Common myeloid progenitor, CD34-positive (primary cell): ENCODE data around the gene AMELX.

Experiments used
- CTCF ChIA-PET: fragments of 350-600 bp; sonication (Branson Sonifier 250); formaldehyde crosslinking; loops from one replicate; lab custom pipeline; 2021; ENCODE audit warnings: antibody characterized with exemption; lab: Charles Lee
- POLR2A ChIA-PET: fragments of 350-600 bp; sonication (Branson Sonifier 250); formaldehyde crosslinking; loops from one replicate; lab custom pipeline; 2021; ENCODE audit warnings: antibody characterized with exemption; lab: Charles Lee
- DNase-seq, 3 donors: peaks; one replicate each; pipeline versions ENCODE4 v3.0.0 to v3.0.0-alpha.2; 2013
- H3K27ac ChIP-seq, 2 experiments: 1 replicate in 1 of 2; 2 replicates in 1 of 2; pipeline ENCODE4 v1.7.0; 2013; ENCODE audit warnings: inconsistent platforms in 2 of 2, low read length in 2 of 2, mild to moderate bottlenecking in 2 of 2, low read depth in 1 of 2, moderate library complexity in 1 of 2; ENCODE audit not compliant: severe bottlenecking in 2 of 2, insufficient read depth in 1 of 2, poor library complexity in 1 of 2
- H3K27me3 ChIP-seq, 5 experiments: replicated peaks in 2 of 5; 1 replicate in 3 of 5; 2 replicates in 2 of 5; pipeline versions ENCODE4 v1.6.1 to v1.7.0; 2013; ENCODE audit warnings: low read length in 4 of 5, mild to moderate bottlenecking in 2 of 5, moderate library complexity in 2 of 5, inconsistent platforms in 1 of 5; ENCODE audit not compliant: insufficient read depth in 5 of 5, control insufficient read depth in 4 of 5
- H3K36me3 ChIP-seq, 4 experiments: 1 replicate in 2 of 4; 2 replicates in 2 of 4; pipeline versions ENCODE4 v1.6.1 to v1.7.0; 2013; ENCODE audit warnings: low read length in 3 of 4, control low read depth in 1 of 4, mild to moderate bottlenecking in 1 of 4; ENCODE audit not compliant: control insufficient read depth in 4 of 4, insufficient read depth in 4 of 4
- H3K4me1 ChIP-seq, 4 experiments: 1 replicate in 3 of 4; 2 replicates in 1 of 4; pipeline versions ENCODE4 v1.6.1 to v1.7.1; 2013; ENCODE audit warnings: low read length in 3 of 4, mild to moderate bottlenecking in 3 of 4, control low read depth in 1 of 4, inconsistent platforms in 1 of 4, moderate library complexity in 1 of 4; ENCODE audit not compliant: control insufficient read depth in 4 of 4, insufficient read depth in 4 of 4; ENCODE audit errors: control extremely low read depth in 1 of 4
- H3K4me3 ChIP-seq, 7 experiments: 1 replicate in 4 of 7; 2 replicates in 3 of 7; pipeline versions ENCODE4 v1.5.1 to v1.7.0; 2013; ENCODE audit warnings: mild to moderate bottlenecking in 7 of 7, low read length in 6 of 7, moderate library complexity in 6 of 7, inconsistent platforms in 2 of 7, low read depth in 2 of 7, control low read depth in 1 of 7; ENCODE audit not compliant: insufficient read depth in 4 of 7, control insufficient read depth in 1 of 7; ENCODE audit errors: extremely low read depth in 1 of 7
- H3K9me3 ChIP-seq, 5 experiments: 1 replicate in 4 of 5; 2 replicates in 1 of 5; pipeline versions ENCODE4 v1.6.1 to v1.7.1; 2013; ENCODE audit warnings: low read length in 4 of 5, mild to moderate bottlenecking in 2 of 5, inconsistent platforms in 1 of 5, low read depth in 1 of 5, moderate library complexity in 1 of 5; ENCODE audit not compliant: control insufficient read depth in 4 of 5, insufficient read depth in 2 of 5; ENCODE audit errors: control extremely low read depth in 1 of 5
- WGBS: methylation state at CpG from one replicate; pipeline ENCODE4 v1.1.5; 2013; ENCODE audit not compliant: insufficient coverage; 5-methylcytosine and 5-hydroxymethylcytosine counted together

AMELX gene

DNA sequence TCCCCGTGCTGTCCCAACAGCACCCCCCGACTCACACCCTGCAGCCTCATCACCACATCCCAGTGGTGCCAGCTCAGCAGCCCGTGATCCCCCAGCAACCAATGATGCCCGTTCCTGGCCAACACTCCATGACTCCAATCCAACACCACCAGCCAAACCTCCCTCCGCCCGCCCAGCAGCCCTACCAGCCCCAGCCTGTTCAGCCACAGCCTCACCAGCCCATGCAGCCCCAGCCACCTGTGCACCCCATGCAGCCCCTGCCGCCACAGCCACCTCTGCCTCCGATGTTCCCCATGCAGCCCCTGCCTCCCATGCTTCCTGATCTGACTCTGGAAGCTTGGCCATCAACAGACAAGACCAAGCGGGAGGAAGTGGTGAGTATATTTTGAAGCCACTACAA lies 5.4 kb downstream of the AMELX start:
- CTCF ChIA-PET = no interaction called here
- H3K27ac ChIP-seq = no peak overlapping the region
- no peaks in the 10 kb centered on the region for H3K36me3 ChIP-seq
- DNase-seq = no peak
- H3K4me1 ChIP-seq = peaks cover 0 to 2% (median 0%) of the 10 kb centered on the region in 4 experiments
- peaks cover 0 to 3% (median 0%) of the 10 kb centered on the region in 5 experiments for H3K27me3 ChIP-seq
- no peaks in the 10 kb centered on the region for H3K9me3 ChIP-seq
- POLR2A ChIA-PET = no interaction called here
- WGBS = 90% methylated on average over 7 of the region's 9 CpGs
- H3K4me3 ChIP-seq = no peak overlapping the region

DNA sequence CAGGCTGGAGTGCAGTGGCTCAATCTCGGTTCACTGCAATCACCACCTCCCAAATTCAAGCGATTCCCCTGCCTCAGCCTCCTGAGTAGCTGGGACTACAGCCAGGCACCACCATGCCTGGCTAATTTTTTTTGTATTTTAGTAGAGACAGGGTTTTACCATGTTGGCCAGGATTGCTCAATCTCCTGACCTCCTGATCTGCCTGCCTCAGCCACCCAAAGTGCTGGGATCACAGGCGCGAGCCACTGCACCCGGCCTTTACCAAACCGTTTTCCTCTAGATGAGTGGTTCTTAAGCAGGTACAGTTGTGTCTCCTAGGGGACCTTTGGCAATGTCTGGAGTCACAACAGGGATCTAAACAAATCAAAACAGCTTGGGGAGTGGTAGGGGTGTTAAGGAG lies 11.6 kb downstream of the AMELX start:
- ChIA-PET POLR2A (no interaction called here), CTCF (no interaction called here)
- no peak for DNase-seq
- no CpG with 5 or more reads among the region's 6 CpGs for WGBS
- Histone ChIP-seq H3K27ac (no peak overlapping the region), H3K9me3 (no peaks in the 10 kb centered on the region), H3K4me1 (no peaks in the 10 kb centered on the region), H3K36me3 (no peaks in the 10 kb centered on the region), H3K4me3 (no peak overlapping the region), H3K27me3 (peaks cover 0 to 3% (median 0%) of the 10 kb centered on the region in 5 experiments)

DNA sequence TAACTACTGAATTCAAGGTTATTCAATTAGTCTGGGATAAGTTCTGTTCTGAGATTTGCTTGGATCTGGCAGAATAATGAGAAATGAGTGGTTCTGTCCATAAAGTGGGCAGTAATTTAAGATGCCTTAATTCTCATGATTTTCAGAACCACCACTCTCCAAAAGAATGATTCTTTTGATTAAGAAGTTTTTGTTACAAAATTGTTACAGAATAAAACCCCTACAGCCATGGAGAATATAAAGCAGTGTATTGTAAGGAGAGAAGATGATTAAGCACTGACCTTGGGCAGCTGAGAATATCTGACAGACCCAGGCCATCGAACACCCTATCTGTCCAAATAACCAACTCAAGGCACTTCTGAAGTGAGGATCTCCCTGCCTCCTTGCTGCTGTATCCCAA lies 12.4 kb downstream of the AMELX start:
- no peaks in the 10 kb centered on the region for H3K9me3 ChIP-seq
- H3K4me3 ChIP-seq = no peak overlapping the region
- H3K4me1 ChIP-seq = no peaks in the 10 kb centered on the region
- ChIA-PET POLR2A (no interaction called here), CTCF (no interaction called here)
- no peak overlapping the region for H3K27ac ChIP-seq
- peaks cover 0 to 3% (median 0%) of the 10 kb centered on the region in 5 experiments for H3K27me3 ChIP-seq
- DNase-seq = no peak
- WGBS = 100% methylated on average over 1 of the region's 1 CpG
- no peaks in the 10 kb centered on the region for H3K36me3 ChIP-seq

DNA sequence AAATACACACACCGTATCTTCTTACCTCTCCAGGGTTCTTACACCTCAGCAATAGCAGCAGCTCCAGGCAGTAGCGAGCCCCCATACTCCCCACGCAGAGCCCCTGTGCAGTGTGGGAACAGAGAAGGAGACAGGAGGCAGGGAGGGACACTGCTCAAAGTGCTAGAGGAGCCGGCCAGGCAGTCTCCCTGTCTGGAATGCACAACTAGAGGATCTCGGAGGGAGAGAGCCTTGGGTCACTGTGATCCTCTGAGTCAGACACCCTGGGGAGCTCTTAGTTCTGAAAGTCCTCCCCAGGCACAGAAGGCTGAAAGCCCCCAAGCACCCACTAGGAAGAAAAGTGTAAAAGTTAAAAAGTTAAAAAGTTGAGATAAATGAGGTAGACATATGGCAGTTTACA lies 16.0 kb downstream of the AMELX start:
- no peak overlapping the region for H3K4me3 ChIP-seq
- 74% methylated on average over 4 of the region's 5 CpGs for WGBS
- H3K27me3 ChIP-seq = peaks cover 0 to 3% (median 0%) of the 10 kb centered on the region in 5 experiments
- no peak overlapping the region for H3K27ac ChIP-seq
- H3K4me1 ChIP-seq = no peaks in the 10 kb centered on the region
- no peaks in the 10 kb centered on the region for H3K9me3 ChIP-seq
- CTCF ChIA-PET = no interaction called here
- no peaks in the 10 kb centered on the region for H3K36me3 ChIP-seq
- no peak for DNase-seq
- POLR2A ChIA-PET = no interaction called here

DNA sequence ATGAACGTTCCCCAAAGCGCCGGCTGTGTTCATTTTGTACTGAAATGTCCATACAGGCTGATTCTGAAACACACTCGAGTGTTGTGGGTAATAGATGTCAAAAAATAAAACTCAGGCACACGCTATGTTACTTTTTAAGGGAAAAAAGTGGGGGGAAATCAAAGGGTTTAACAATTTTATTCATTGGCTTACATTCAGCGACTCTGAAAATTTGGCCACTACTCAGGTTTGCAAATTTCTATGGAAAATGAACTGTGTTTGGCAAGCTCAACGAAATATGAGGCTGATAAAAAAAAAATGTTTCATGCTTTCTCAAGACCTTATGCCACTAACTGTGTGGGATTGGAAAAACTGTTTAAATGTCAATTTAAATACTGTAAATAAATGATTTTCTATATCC lies 18.5 kb downstream of the AMELX start:
- WGBS = 100% methylated on average over 3 of the region's 7 CpGs
- no peaks in the 10 kb centered on the region for H3K36me3 ChIP-seq
- CTCF ChIA-PET = no interaction called here
- no peak overlapping the region for H3K4me3 ChIP-seq
- no peak overlapping the region for H3K27ac ChIP-seq
- no peak for DNase-seq
- H3K27me3 ChIP-seq = no peaks in the 10 kb centered on the region
- no peaks in the 10 kb centered on the region for H3K4me1 ChIP-seq
- POLR2A ChIA-PET = no interaction called here
- H3K9me3 ChIP-seq = no peaks in the 10 kb centered on the region

DNA sequence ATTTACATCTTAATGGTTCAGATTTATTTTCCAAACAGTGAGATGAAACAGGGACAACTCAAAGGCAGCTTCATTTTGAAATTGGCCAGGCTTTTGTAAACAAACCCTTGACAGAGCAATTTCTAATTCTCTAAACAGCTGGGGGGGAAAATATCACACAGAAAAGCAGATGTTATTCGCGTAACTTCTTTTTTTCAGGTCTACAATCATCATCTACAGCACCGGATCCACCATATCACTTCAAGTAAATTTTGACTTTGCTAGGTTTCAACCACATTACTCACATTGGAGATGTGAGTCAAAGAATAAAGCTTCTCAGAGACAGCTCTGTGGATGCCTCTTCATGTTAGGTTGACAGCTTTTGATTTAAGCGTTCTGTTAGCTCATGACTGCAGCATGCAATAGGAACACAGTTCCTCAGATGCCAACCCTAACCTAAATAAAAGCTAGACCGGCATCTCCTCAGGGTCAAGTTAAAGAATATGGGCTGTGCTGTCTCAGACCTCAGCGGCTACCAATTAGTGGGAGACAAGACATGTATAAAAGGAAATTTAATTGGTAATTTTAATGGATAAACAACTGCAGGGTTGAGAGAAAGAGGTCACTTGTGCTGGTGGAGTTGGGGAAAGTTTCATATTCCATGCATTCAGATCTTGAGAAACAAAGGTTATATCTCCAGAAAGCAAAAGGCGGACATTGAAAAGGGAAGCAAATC lies 26.8 kb downstream of the AMELX start:
- Histone ChIP-seq H3K27me3 (peaks cover 0 to 2% (median 0%) of the 10 kb centered on the region in 5 experiments), H3K4me1 (no peaks in the 10 kb centered on the region), H3K4me3 (no peak overlapping the region), H3K27ac (no peak overlapping the region), H3K9me3 (peaks cover 0 to 5% (median 0%) of the 10 kb centered on the region in 5 experiments), H3K36me3 (no peaks in the 10 kb centered on the region)
- no peak for DNase-seq
- ChIA-PET CTCF (no interaction called here), POLR2A (no interaction called here)
- WGBS = 91% methylated on average over 4 of the region's 7 CpGs

DNA sequence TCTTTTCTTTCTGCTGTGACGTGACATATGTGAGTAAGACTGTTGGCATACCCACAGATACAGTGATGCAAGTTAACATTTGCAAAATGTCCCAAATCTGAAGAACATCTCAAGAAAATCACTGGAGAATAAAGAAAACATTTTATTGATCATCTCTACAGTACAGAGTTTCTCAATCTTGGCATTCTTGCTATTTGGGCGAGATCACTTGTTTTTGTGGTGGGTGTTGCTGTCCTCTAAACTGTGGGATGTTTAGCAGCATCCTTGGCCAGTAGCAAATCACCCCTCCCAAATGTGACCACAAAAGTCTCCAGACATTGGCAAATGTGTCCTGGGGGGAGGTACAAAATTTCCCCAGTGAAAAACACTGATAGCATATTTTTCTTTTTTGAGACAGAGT lies 28.8 kb downstream of the AMELX start:
- H3K27ac ChIP-seq = no peak overlapping the region
- peaks cover 0 to 2% (median 0%) of the 10 kb centered on the region in 5 experiments for H3K27me3 ChIP-seq
- POLR2A ChIA-PET = no interaction called here
- H3K4me3 ChIP-seq = no peak overlapping the region
- peaks cover 0 to 5% (median 0%) of the 10 kb centered on the region in 5 experiments for H3K9me3 ChIP-seq
- WGBS = no CpG with 5 or more reads among the region's 2 CpGs
- H3K36me3 ChIP-seq = no peaks in the 10 kb centered on the region
- DNase-seq = peak in 1 of 3 donors; percentile 27
- no peaks in the 10 kb centered on the region for H3K4me1 ChIP-seq
- CTCF ChIA-PET = no interaction called here
